IPS-20b (cell line): ENCODE data around the gene HHAT.

Source experiments
- H3K27ac ChIP-seq: one replicate; pipeline ENCODE4 v1.5.1; 2013; ENCODE audit warnings: low read length
- H3K27me3 ChIP-seq: 2 replicates; pipeline ENCODE4 v1.6.1; 2013; ENCODE audit warnings: mild to moderate bottlenecking, low read length, inconsistent platforms; ENCODE audit not compliant: insufficient read depth
- H3K36me3 ChIP-seq: 2 replicates; pipeline ENCODE4 v1.6.1; 2013; ENCODE audit warnings: low read depth, mild to moderate bottlenecking, inconsistent platforms, low read length, moderate library complexity; ENCODE audit not compliant: insufficient read depth
- H3K4me1 ChIP-seq: 2 replicates; pipeline ENCODE4 v1.6.1; 2013; ENCODE audit warnings: mild to moderate bottlenecking, control low read depth, inconsistent platforms, low read length, moderate library complexity; ENCODE audit not compliant: insufficient read depth
- H3K4me3 ChIP-seq: 2 replicates; pipeline ENCODE4 v1.5.1; 2013; ENCODE audit warnings: mild to moderate bottlenecking, low read length, inconsistent platforms
- H3K9ac ChIP-seq: 2 replicates; pipeline ENCODE4 v1.6.1; 2013; ENCODE audit warnings: low read depth, mild to moderate bottlenecking, inconsistent platforms, low read length, moderate library complexity
- H3K9me3 ChIP-seq: 2 replicates; pipeline ENCODE4 v1.6.1; 2013; ENCODE audit warnings: mild to moderate bottlenecking, low read depth, low read length, inconsistent platforms; ENCODE audit not compliant: insufficient read depth

Gene HHAT

DNA sequence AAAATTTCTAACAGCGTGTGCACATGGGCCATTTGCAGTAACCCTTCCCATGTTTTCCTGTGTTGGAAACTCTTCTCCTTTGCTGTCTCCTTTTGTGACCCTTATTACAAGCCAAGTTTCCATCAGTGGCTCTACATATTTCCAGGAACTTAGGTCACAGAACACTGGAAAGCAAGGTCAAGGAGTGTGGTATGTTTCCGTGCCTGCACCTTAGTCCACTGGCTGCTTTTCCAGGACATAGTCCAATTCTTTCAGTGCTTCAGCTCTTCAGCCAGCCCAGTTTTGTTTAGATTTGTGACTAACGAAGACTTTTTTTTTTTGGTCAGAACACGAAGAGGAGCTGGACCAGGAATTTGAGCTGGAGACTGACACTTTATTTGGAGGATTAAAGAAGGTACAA is 33.8 kb downstream of the HHAT start:
- Histone ChIP-seq H3K27me3 (no peaks in the 10 kb centered on the region), H3K4me1 (peaks cover 32% of the 10 kb centered on the region), H3K4me3 (no peak overlapping the region), H3K36me3 (no peaks in the 10 kb centered on the region), H3K9me3 (no peaks in the 10 kb centered on the region), H3K27ac (no peak overlapping the region), H3K9ac (no peak overlapping the region)

DNA sequence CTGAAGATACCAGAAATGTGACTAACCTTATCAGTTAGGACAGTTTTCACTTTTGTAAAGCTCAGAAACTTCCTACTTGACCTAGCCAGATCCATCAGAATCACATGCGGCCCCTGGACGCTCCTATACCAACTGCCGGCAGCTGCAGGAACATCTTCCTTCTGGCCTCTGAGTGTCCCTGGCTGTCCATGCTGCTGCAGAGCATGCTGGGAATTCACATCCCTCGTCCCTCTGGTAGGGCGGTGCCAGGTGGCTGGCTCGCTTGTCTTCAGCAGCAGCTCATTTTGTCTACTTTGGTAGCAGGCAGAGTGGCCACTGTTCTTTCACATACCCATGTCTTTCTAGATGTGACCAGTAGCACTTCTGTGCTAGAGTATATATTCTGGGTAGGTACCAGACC is 34.4 kb downstream of the HHAT start:
- Histone ChIP-seq H3K27me3 (no peaks in the 10 kb centered on the region), H3K4me1 (peaks cover 32% of the 10 kb centered on the region), H3K9ac (no peak overlapping the region), H3K4me3 (no peak overlapping the region), H3K9me3 (no peaks in the 10 kb centered on the region), H3K36me3 (no peaks in the 10 kb centered on the region), H3K27ac (no peak overlapping the region)

DNA sequence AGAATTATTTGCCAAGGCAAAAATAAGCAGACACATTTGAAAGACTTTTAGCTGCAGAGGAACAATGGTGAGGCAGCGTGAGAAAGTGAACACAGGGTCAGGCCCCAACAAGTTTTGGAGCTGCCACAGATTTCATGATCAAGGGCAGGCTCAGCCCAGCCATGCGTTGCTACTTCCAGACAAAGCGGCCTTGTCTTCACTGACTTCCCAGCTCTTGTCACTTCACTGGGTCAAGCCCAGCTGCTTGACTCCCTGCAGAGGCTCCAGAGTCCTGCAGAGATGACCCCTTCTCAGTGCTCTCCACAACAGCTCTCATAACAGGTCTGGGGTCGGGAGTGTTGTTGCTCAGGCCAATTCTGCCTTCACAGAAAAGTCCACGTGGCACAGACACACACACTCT is 35.8 kb downstream of the HHAT start:
- H3K9me3 ChIP-seq: no peaks in the 10 kb centered on the region
- no peaks in the 10 kb centered on the region for H3K36me3 ChIP-seq
- no peaks in the 10 kb centered on the region for H3K27me3 ChIP-seq
- no peak overlapping the region for H3K4me3 ChIP-seq
- H3K27ac ChIP-seq: no peak overlapping the region
- peaks cover 26% of the 10 kb centered on the region for H3K4me1 ChIP-seq
- no peak overlapping the region for H3K9ac ChIP-seq

DNA sequence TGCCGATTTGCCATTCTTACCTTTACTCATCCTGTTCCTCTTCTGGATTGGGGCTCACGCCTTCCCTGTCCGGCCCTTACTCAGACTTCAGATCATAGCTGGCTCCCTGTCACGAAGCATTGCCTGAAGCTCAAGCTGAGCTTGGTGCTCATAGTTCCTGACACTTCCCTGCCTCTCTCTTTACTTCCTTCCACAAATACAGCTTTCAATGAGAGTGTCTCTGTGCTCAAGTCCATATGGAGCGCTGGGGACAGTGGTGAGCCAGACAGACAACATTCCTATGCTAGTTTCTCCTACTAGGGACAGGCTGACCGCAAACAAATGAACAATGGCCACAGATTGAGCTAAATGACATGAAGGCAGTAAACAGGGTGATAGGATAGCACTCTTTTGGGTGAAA is 38.1 kb downstream of the HHAT start:
- Histone ChIP-seq H3K27me3 (no peaks in the 10 kb centered on the region), H3K9ac (no peak overlapping the region), H3K9me3 (no peaks in the 10 kb centered on the region), H3K27ac (no peak overlapping the region), H3K4me3 (no peak overlapping the region), H3K36me3 (no peaks in the 10 kb centered on the region), H3K4me1 (peaks cover 27% of the 10 kb centered on the region)

DNA sequence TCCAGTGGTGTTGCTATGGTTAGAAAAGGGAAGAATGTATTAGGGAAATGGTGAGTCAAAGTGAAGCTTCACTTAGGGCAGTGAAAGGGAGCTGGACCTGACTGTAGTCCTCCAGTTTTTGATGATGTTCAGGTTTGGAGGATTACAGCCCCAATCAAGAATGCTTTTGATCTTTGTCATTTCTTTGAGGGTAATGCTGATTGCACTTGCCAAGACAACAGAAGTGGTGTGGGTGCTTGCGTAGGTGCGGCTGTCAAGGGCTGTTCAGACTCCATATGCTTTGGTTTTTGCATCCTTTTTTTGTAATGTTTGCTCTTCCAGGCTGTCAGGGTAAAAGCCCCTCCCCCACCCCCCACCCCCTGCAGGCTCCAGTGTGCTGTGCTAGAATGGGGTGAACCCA is 38.9 kb downstream of the HHAT start:
- Histone ChIP-seq H3K27me3 (no peaks in the 10 kb centered on the region), H3K4me1 (peaks cover 33% of the 10 kb centered on the region), H3K4me3 (no peak overlapping the region), H3K9ac (no peak overlapping the region), H3K27ac (no peak overlapping the region), H3K36me3 (no peaks in the 10 kb centered on the region), H3K9me3 (no peaks in the 10 kb centered on the region)

DNA sequence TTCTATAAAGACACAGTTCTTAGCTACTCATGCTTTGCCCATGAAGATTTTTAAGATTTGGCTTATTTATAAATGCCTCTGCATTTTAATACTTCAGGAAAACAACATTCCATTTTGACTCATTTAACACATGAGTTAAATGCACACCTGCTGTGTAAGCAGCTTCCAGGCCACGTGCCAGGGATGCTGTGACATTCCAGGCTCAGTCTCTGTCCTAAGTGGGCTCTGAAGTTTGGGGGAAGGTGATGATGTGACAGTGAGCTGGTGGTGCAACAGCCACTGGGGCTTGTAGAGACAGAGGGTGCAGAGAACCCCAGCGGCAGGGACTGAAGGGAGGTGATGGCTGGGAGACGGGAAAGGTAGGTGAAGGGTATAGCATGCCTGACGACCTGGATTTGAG is 40.7 kb downstream of the HHAT start:
- Histone ChIP-seq H3K9me3 (no peaks in the 10 kb centered on the region), H3K4me3 (no peak overlapping the region), H3K27ac (no peak overlapping the region), H3K4me1 (peaks cover 41% of the 10 kb centered on the region), H3K9ac (no peak overlapping the region), H3K36me3 (no peaks in the 10 kb centered on the region), H3K27me3 (no peaks in the 10 kb centered on the region)

DNA sequence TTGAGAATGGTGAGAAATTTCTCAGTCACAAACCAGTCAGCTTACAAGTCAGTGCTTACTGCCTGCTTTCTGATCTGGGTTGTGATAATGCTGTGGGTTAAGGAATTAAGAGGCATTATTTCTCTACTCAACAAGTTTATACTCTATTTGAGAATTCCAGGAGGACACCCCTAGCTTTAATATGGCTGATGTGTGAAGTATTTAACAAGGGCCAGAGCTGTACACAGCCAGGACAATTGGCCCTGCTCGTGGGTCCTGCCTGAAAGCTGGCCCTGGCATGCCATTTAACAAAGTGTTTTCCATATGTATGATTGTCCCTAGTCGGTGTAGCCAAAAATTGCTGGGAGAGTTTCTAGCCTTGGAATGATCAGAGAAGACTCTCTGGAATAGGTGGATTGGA is 43.2 kb downstream of the HHAT start:
- Histone ChIP-seq H3K27me3 (no peaks in the 10 kb centered on the region), H3K9me3 (no peaks in the 10 kb centered on the region), H3K27ac (no peak overlapping the region), H3K4me3 (no peak overlapping the region), H3K36me3 (no peaks in the 10 kb centered on the region), H3K9ac (no peak overlapping the region), H3K4me1 (peaks cover 42% of the 10 kb centered on the region)

DNA sequence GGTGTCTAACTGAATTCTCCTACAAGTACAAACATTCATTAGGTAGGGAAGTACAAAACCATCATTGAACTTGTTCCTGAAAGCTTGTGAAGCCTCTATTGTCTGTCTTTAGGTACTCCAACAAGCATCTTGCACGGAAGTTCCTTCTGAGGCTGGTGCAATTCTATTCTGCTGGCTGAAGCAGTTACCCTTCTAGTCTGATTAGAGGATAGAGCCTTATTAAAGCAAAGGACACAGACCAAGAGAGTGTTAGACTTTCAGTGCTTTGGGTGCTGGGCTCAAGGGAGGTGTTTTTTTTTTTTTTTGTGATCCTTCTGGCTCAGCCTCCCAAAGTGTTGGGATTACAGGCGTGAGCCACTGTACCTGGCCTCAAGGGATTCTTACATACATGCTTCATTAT is 43.8 kb downstream of the HHAT start:
- Histone ChIP-seq H3K27me3 (no peaks in the 10 kb centered on the region), H3K4me3 (no peak overlapping the region), H3K36me3 (no peaks in the 10 kb centered on the region), H3K9ac (no peak overlapping the region), H3K4me1 (peaks cover 37% of the 10 kb centered on the region), H3K9me3 (no peaks in the 10 kb centered on the region), H3K27ac (no peak overlapping the region)

DNA sequence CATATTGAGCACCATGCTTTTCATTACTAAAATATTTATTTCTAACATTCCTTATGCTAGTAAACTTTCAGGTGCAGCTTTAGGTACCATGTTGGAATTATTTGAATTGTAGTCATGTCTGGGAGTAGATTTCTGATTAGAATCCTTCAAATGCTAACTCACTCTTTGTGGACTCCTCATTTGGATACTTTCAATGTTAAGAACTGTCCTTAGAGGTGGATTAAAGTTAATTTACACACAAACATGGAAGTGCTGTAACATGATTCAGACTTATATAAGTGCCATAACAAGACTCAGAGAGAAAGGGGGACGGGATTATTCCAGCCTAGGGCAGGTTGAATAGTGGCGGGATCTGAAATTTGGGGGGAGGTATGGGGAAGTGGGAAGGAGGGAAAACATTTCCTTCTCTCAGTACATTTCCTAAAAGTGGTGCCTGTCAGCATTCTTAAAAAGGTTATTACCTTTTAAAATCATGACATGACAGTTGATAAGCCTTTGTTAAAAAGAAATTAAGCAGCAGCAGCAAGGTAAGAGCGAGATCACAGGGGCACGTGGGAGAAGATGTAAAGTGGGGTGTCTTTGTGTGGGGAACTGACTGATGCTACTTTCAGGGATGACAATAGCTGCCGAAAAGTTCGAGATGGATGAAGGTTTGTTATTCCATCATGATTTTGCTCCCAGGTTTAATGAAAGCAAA is 44.4 kb downstream of the HHAT start:
- Histone ChIP-seq H3K9ac (peak overlapping the region; percentile 61; the same call in 1 of the 2 replicates), H3K9me3 (no peaks in the 10 kb centered on the region), H3K27me3 (no peaks in the 10 kb centered on the region), H3K36me3 (no peaks in the 10 kb centered on the region), H3K4me3 (peak overlapping the region; percentile 50), H3K4me1 (peaks cover 32% of the 10 kb centered on the region), H3K27ac (peak overlapping the region; percentile 17)

DNA sequence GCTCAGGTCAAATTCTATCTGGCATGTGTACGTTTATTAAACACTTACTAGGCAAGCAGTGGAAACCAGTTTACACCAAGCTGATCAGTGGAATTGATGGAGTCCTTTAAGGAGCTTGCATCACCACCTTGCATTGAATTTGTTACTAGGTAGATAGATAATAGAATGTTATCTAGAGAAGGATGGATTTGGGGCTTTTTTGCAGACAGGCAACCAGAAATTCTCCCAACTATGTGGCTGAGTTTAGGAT is 44.9 kb downstream of the HHAT start:
- Histone ChIP-seq H3K9me3 (no peaks in the 10 kb centered on the region), H3K9ac (peak overlapping the region; percentile 61; the same call in 1 of the 2 replicates), H3K27ac (peak overlapping the region; percentile 17), H3K4me3 (peak overlapping the region; percentile 50), H3K27me3 (no peaks in the 10 kb centered on the region), H3K36me3 (no peaks in the 10 kb centered on the region), H3K4me1 (peaks cover 32% of the 10 kb centered on the region)

DNA sequence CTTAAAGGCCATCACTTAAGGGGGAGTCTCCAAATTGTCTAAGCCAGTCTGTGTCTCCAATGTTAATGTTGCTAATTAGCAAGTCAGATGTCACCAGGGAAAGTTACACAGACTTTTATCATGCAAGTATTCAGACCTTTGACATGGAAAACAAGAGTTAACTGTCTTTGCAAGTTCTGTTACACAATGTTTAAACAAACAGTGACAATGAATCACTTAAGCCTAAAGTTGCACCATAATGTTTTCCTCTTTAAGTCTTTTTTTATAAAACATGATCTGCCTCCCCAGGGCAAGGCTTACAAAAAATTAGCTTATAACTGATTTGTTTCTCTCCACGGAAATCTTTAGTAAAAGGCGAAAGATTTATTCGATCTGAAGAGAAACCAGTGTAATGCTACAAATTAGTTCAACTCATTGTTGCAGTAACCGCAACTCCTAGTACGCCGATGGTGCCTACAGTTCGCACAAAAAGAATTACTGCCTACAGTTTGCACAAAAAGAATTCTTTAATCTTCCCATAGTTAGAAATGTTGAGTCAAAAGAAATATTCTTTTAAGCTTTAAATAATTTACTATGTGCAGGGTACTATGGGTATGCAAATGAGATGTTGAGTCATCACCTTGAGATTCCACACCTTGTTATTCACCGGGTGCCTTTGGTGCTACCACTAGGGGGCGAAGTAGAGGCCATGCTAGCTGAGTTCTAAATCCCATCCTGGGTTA is 45.3 kb downstream of the HHAT start:
- H3K4me3 ChIP-seq: no peak overlapping the region; the same call in 1 of the 2 replicates
- no peaks in the 10 kb centered on the region for H3K9me3 ChIP-seq
- peak overlapping the region; percentile 90 for H3K27ac ChIP-seq
- peak overlapping the region; percentile 85 for H3K9ac ChIP-seq
- H3K36me3 ChIP-seq: no peaks in the 10 kb centered on the region
- peaks cover 31% of the 10 kb centered on the region for H3K4me1 ChIP-seq
- no peaks in the 10 kb centered on the region for H3K27me3 ChIP-seq

DNA sequence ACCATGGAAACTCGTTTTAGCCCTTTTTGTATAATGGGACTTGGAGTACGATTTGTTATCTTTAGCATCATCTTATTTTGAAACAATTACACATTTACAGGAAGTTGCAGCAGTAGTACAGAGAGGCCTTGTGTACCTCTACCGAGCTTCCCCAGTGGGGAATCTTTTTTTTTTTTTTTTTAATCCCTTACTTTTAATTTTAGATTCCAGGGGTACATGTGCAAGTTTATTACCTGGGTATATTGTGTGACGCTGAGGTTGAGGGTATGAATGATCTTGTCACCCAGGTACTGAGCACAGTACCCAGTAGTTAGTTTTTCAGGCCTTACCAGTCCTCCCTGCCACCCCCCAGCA is 45.9 kb downstream of the HHAT start:
- H3K27me3 ChIP-seq: no peaks in the 10 kb centered on the region
- no peak overlapping the region for H3K27ac ChIP-seq
- no peaks in the 10 kb centered on the region for H3K36me3 ChIP-seq
- H3K4me3 ChIP-seq: no peak overlapping the region
- no peaks in the 10 kb centered on the region for H3K9me3 ChIP-seq
- H3K9ac ChIP-seq: peak overlapping the region; percentile 85; the same call in 1 of the 2 replicates
- peaks cover 26% of the 10 kb centered on the region for H3K4me1 ChIP-seq
